ENCODE data around the gene MYO5C.

Gene MYO5C

GRCh38 chr15:52276256-52276770 is 19.3 kb downstream of the MYO5C start:
- no peak for DNase-seq

- DNase-seq: no peak
Measured at GRCh38 chr15:52263563-52264282, 31.9 kb downstream of the MYO5C start.

- DNase-seq: no peak
Measured at GRCh38 chr15:52262364-52262763, 33.2 kb downstream of the MYO5C start.

DNA sequence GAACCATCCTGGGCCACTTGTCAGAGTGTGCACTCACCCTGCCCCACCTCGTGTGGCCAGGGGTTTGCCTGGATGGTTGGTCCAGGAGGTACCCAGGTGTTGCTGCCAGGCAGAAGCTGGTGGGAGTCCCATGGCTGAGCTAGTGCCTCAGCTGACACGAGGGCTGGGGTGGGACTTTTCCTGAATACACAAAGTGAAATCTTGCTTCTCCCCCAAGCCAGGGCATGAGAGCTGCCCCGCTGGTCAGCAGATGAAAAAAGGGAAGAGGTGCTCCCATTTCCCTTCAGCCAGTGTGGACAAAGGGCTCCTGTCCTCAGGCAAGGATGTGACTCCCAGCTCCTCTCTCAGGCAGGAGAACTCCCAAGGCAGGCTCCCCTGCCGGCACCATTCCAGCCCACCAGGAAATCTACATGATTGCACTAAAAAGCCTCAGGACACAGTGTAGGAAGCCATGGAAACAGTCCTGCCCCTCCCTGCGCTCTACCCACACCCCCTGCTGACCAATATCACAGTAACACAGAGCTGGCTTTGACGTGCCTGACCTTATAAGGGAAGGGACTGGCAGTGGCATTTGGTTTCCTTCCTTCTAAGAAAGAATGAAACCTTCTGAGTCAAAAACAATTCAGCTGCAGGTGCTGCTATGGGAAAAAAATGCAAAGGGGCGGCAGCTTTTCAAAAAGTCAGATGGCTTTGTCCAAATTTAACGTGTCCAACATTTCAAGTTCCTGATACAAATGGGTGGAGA is 33.9 kb downstream of the MYO5C start:
- no peak for DNase-seq

DNA sequence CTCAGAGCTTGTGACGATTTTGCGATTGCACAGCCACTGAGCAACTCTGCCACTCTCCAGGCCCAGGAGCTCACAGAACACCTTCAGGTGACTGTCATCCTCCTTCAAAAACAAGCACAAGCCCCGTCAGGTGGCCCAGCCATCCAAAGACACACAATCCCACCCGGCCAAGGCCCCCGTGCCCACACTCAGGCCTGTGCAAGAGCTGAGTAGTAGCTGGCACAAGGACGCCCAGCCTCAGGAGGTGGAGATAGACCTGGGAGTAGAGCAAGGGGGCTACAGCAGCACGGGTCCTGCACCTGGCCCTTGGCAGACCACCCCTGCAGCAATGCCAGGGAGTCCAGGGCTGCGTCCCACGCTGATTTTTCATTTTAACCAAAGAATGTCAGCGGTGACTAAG is 34.6 kb downstream of the MYO5C start:
- no peak for DNase-seq

- DNase-seq: no peak
Measured at GRCh38 chr15:52259503-52259902, 36.1 kb downstream of the MYO5C start.

GRCh38 chr15:52258461-52258860 is 37.1 kb downstream of the MYO5C start:
- DNase-seq: no peak

DNA sequence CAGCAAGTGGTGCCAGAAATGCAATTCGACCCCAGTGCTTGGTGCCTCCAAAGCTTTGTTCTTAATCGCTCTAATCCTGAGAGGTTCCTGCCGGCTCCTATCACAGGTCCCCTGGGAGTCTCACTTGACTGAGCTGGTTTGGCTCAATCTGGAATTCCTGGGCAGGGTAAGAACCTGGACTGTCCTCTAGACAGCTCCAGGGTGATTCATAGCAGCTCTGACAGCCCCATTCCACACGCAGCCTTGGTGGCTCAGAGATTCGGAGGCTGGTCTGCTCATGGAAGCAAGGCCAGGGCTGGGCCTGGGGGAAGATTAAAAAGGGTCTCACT is 37.9 kb downstream of the MYO5C start:
- no peak for DNase-seq

DNA sequence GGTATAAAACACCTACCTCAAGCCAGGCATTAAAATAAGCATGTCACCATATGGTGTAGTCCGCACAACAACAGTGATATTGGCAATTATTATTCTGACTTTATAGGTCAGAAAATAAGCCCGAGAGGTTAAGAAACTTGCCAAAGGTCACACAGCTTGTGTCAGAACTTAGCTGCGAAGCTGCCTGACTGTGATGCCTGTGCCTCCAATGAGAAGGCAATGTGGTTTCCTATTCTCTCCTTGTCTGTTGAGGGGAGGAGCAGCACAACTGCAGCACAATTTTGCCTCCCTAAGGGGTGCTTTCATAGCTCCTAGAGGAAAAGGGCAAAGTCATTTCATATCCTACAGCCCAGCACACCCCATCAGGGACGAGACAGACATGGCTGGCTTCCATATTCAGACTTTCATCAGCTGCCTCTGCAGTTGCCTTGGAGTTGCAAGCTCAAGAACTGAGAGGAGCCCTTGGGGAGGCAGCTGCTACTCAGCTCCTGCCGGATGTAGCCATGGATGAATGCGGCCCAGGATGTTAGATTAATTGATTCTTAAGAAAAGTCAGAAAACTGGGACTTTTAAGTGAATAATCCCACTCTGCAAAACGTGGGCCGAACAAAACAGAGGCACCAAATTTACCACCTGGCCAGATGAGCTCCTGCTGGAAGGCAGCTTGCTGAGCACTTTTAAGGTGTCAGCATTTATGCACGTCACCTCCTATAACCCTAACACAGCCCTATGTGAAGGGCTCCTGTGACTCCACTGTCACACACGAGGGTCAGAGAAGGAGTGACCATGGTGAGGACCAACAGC is 38.5 kb downstream of the MYO5C start:
- DNase-seq: no peak

DNA sequence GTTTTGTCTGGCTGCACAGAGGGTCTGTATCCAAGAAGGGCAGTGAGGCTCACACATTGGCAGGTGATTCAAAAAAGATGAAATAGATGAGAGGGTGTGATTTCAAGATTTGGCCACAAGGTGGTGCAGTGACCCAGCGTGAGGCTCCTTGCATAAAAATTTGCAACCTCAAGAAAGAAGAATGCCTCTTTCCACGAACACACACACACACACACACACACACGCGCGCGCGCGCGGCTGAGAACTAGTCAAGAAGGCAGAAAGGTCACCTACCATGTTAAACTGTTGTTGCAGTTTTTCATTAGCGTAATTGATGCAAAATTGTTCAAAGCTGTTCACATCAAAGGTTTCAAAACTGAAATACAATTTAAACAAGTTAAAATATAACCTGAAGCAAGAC is 39.2 kb downstream of the MYO5C start:
- peak; percentile 7 for DNase-seq

DNA sequence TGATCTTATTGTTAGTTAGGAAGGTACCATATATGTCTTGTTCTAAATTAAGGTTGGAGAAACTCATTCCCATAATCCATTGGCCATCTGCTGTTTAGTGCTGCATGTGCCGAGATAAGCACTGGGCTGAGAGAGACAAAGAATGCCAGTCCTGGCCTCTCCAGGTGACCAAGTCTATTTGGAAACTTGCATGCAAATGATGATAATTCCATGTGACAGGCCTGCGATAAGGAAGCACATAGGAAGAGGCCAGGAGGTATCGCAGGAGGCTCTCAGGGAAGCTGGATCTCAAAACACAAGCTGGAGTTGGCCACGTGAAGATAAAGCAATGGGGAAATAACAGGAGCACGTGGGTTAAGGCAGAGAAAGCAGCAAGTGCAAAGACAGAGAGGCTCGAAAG is 39.7 kb downstream of the MYO5C start:
- no peak for DNase-seq

GRCh38 chr15:52255008-52255407 is 40.6 kb downstream of the MYO5C start:
- no peak for DNase-seq

GRCh38 chr15:52254391-52254790 is 41.2 kb downstream of the MYO5C start:
- no peak for DNase-seq

- no peak for DNase-seq
Measured at GRCh38 chr15:52252781-52253180, 42.8 kb downstream of the MYO5C start.

- no peak for DNase-seq
Measured at GRCh38 chr15:52251144-52251860, 44.3 kb downstream of the MYO5C start.

DNA sequence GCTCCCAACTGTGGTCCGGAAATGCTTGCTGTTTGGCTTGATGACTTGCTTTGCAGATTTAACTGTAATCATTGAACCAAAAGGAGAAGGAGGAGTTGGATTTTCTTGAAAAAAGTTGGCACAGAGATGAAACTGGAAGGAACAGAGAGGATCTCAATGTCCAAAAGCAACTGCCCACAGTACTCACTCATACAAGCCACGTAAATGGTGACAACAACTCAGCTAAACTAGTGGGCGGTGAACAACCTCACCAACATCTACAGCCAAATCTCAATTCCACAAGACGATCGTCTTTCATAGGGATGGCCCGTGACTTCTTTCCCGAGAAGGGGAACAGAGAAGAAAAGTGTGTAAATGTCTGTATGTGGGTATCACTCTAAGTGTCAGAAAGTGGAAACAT is 48.1 kb downstream of the MYO5C start:
- DNase-seq: no peak

GRCh38 chr15:52246686-52247431 is 48.7 kb downstream of the MYO5C start:
- no peak for DNase-seq

DNA sequence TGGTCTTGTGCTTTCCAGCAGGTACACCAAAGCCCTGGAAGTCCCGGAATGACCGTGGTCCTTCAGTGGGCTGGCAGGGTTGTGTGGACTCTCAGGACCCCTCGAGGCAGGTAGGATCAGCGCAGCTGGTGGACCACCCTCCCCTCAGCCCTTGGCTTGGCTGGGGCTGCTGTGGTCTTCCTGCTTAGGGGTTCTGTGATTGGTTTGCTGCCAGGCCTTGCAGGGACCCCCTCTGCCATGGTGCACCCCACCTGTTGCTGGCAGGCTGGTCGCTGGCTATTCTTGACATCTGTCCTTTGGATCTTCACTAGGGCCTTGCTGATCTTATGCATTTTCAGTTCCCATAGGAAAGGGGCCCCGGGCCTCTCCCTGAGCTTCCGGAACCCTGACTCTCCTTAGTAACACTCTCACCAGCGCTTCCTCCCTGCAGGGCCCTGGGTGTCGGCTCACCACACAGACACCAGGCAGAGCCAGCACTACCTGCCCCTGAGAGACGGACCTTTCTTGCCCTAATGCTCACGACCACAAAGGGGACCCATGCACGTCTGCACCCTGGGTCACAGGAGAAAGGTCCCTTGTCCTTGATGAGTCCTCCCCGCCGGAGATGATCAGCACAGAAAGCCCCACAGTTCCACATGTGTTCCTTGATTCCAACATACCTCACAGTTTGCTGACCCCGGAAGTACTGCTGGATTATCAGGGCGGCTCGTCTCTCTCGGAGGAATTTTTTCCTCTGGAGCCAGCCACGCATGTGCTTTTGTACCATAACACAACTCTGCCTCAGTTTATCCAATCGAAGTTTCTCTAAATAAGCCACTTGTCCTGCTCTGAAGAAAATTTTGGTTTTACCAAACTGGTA is 51.7 kb downstream of the MYO5C start:
- no peak for DNase-seq

DNA sequence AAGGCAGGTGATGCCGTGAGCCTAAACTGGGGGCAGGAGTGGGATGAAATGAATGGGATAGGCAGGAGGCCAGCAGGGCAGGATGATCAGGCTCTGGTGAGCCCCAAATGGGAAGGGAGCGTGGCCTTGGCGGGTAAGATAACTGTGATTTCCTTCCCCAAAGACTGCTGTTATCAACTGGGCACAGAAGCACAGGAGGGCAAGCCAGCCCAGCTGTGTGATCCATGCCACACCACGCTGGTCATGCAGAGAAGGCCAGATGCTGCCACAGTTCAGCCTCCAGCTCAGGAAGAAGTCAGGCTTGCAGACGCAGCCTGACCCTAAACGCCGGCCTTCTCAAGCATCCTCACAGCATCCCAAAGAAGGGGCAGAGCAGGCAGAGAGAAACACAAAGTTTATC is 52.3 kb downstream of the MYO5C start:
- no peak for DNase-seq

DNA sequence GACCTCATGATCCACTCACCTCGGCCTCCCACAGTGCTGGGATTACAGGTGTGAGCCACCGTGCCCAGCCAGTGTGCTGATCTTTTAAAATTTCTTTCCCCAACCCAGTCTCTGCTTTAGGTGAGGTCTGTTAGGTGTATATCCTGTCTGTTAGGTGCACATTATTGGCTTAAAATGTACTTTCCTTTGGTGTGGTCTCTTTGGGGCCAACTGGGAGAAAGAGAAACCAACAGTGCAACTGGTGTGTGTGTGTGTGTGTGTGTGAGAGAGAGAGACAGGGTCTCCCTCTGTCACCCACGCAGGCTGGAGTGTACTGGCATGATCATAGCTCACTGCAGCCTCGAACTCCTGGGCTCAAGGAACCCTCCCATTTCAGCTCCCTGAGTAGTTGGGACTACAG is 54.1 kb downstream of the MYO5C start:
- DNase-seq: no peak

DNA sequence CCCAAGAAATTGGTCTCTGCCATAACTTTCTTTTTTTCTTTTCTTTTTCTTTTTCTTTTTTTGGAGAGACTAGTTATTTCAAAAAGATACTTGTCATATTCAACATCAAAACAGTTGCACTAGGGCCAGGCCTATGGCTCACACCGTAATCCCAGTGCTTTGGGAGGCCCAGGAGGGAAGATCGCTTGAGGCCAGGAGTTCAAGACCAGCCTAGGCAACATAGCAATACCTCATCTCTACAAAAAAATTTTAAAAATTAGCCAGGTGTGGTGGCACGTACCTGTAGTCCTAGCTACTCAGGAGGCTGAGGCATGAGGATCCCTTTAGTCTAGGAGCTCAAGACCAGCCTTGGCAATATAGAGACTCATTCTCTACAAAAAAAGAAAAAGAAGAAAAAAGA is 55.4 kb downstream of the MYO5C start:
- DNase-seq: no peak
